Endothelial cell of umbilical vein (primary cell): Measurements from ENCODE around the gene NEU4. TPM values are rescaled to one million over a fixed set of nuclear protein-coding genes. Genes with fewer than 3 reads are reported as not detected.
A peak's percentile ranks its signal among the peaks of the same experiment; 100 is the strongest.

ENCODE experiments used
- BruUV-seq: library from RNA; stranded (reverse); fragments of 400-500 nt; replicated peaks from 2 replicates; lab custom pipeline; 2021; lab: Mats Ljungman, UMichigan
- CTCF ChIA-PET: fragments of 300-600, 350-600 bp; sonication (Branson Sonifier 250); formaldehyde crosslinking; loops from one replicate; lab custom pipeline; 2021; ENCODE audit warnings: antibody characterized with exemption, inconsistent platforms; lab: Charles Lee
- POLR2A ChIA-PET: fragments of 300-600, 350-600 bp; sonication (Branson Sonifier 250); formaldehyde crosslinking; loops from one replicate; lab custom pipeline; 2021; ENCODE audit warnings: antibody characterized with exemption, inconsistent platforms; lab: Charles Lee
- DNase-seq: peaks from one replicate; pipeline ENCODE4 v3.0.0-alpha.2; 2011; ENCODE audit warnings: low read depth, low spot score
- FAIRE-seq: peaks from 2 replicates; lab custom pipeline; 2011; peaks lifted over from hg19 to GRCh38; lab: Jason Lieb, UNC
- H2AFZ ChIP-seq: 2 replicates; pipeline ENCODE4 v1.6.0; 2012; ENCODE audit warnings: low read depth, low read length, control low read depth, inconsistent platforms
- H3K27ac ChIP-seq: 2 replicates; pipeline ENCODE4 v1.5.1; 2011; ENCODE audit warnings: low read depth, mild to moderate bottlenecking, control low read depth, low read length, moderate library complexity; ENCODE audit not compliant: insufficient read depth
- H3K27me3 ChIP-seq, 2 experiments: 2 replicates each; pipeline versions ENCODE4 v1.6.0 to v1.6.1; 2011; ENCODE audit warnings: low read length in 2 of 2, mixed read lengths in 1 of 2; ENCODE audit not compliant: control insufficient read depth in 2 of 2, insufficient read depth in 2 of 2
- H3K36me3 ChIP-seq, 2 experiments: 2 replicates in 1 of 2; 3 replicates in 1 of 2; pipeline ENCODE4 v1.5.1; 2011; ENCODE audit warnings: low read length in 2 of 2, mild to moderate bottlenecking in 1 of 2, moderate library complexity in 1 of 2; ENCODE audit not compliant: control insufficient read depth in 2 of 2, insufficient read depth in 2 of 2; ENCODE audit errors: extremely low read depth in 1 of 2
- H3K4me1 ChIP-seq: 3 replicates; pipeline ENCODE4 v1.5.1; 2011; ENCODE audit warnings: mild to moderate bottlenecking, low read length; ENCODE audit not compliant: control insufficient read depth, insufficient read depth; ENCODE audit errors: extremely low read depth
- H3K4me2 ChIP-seq: 2 replicates; pipeline ENCODE4 v1.6.1; 2011; ENCODE audit warnings: low read length, control low read depth, mixed read lengths; ENCODE audit not compliant: insufficient read depth
- H3K4me3 ChIP-seq, 3 experiments: fragments of 200-600 bp in 1 of 3; sonication (generic), shearing (Covaris generic) in 1 of 3; replicated peaks in 1 of 3; 2 replicates each; pipeline ENCODE4 v1.5.1; 2011 to 2016; ENCODE audit warnings: control low read depth in 3 of 3, low read length in 3 of 3, mild to moderate bottlenecking in 2 of 3, inconsistent platforms in 1 of 3, low read depth in 1 of 3, moderate library complexity in 1 of 3; ENCODE audit not compliant: insufficient read depth in 1 of 3
- H3K79me2 ChIP-seq: 2 replicates; pipeline ENCODE4 v1.6.0; 2012; ENCODE audit warnings: low read length, inconsistent platforms; ENCODE audit not compliant: control insufficient read depth, insufficient read depth
- H3K9ac ChIP-seq: replicated peaks from 2 replicates; pipeline ENCODE3; 2011; ENCODE audit warnings: low read length, control low read depth; ENCODE audit not compliant: insufficient read depth; ENCODE audit errors: extremely low read depth
- H3K9me1 ChIP-seq: replicated peaks from 3 replicates; pipeline ENCODE4 v1.6.0; 2011; ENCODE audit warnings: mild to moderate bottlenecking, low read length; ENCODE audit not compliant: control insufficient read depth, insufficient read depth; ENCODE audit errors: extremely low read depth
- H3K9me3 ChIP-seq: replicated peaks from 2 replicates; pipeline ENCODE4 v1.5.1; 2012; ENCODE audit warnings: low read length, inconsistent platforms; ENCODE audit not compliant: control insufficient read depth, insufficient read depth
- H4K20me1 ChIP-seq: replicated peaks from 2 replicates; pipeline ENCODE3; 2011; ENCODE audit warnings: mild to moderate bottlenecking, low read length; ENCODE audit not compliant: control insufficient read depth, insufficient read depth; ENCODE audit errors: extremely low read depth
- CTCF ChIP-seq, 2 donors: IDR thresholded peaks; 1 replicate in 1 of 2; 2 replicates in 1 of 2; pipeline ENCODE4 v1.5.1; 2011; ENCODE audit warnings: low read length in 2 of 2, mild to moderate bottlenecking in 2 of 2, moderate library complexity in 2 of 2, control low read depth in 1 of 2, inconsistent platforms in 1 of 2, low read depth in 1 of 2; ENCODE audit not compliant: insufficient read depth in 1 of 2; ENCODE audit errors: extremely low read depth in 1 of 2
- EZH2 ChIP-seq: IDR thresholded peaks from 2 replicates; pipeline ENCODE4 v1.6.1; 2012; ENCODE audit warnings: borderline replicate concordance, low read depth, mild to moderate bottlenecking, moderate library complexity, low read length, inconsistent platforms; ENCODE audit not compliant: severe bottlenecking
- FOS ChIP-seq: IDR thresholded peaks from 2 replicates; pipeline ENCODE4 v1.6.1; 2011; ENCODE audit warnings: mild to moderate bottlenecking, low read length, moderate library complexity, borderline replicate concordance; ENCODE audit not compliant: insufficient read depth
- JUN ChIP-seq: IDR thresholded peaks from 2 replicates; pipeline ENCODE4 v1.6.1; 2011; ENCODE audit warnings: borderline replicate concordance, low read depth; ENCODE audit not compliant: insufficient read length, insufficient read depth
- MAX ChIP-seq: IDR thresholded peaks from 2 replicates; pipeline ENCODE4 v1.6.1; 2011; ENCODE audit not compliant: insufficient read depth, insufficient read length
- MYC ChIP-seq: IDR thresholded peaks from one replicate; pipeline ENCODE4 v1.6.1; 2011; ENCODE audit warnings: mild to moderate bottlenecking, low read depth, low read length
- POLR2A ChIP-seq: IDR thresholded peaks from 2 replicates; pipeline ENCODE4 v1.6.1; 2012; ENCODE audit warnings: low read depth, mild to moderate bottlenecking, control low read depth, low read length
- POLR2AphosphoS5 ChIP-seq: IDR thresholded peaks from 2 replicates; pipeline ENCODE4 v1.6.1; 2012; ENCODE audit warnings: low read depth, mild to moderate bottlenecking, control low read depth, low read length, moderate library complexity; ENCODE audit not compliant: insufficient read depth
- dilution Hi-C: fragments of 300-500 bp; cut with MboI; formaldehyde crosslinking; loops from one replicate; pipeline ENCODE4 v1.15.0; 2019; ENCODE audit warnings: low sequenced_read_pairs; ENCODE audit not compliant: extremely low pct_ligation_motif_present
- intact Hi-C: fragments of 100-400 bp; cut with micrococcal nuclease; formaldehyde crosslinking; loops from one replicate; pipeline ENCODE4 v1.10.0; 2022
- polyA plus RNA-seq, 4 experiments: library from polyadenylated mRNA; depleted of rRNA in 3 of 4; stranded (reverse) in 3 of 4; unstranded in 1 of 4; fragments of >200 nt; gene quantifications; 2 replicates each; pipeline versions ENCODE4 v1.2.1 to v1.2.3, GENCODE V29; 2011 to 2012; ENCODE audit warnings: missing spikeins in 1 of 4
- total RNA-seq: library from RNA; stranded (reverse); gene quantifications from 2 replicates; pipeline ENCODE4 v1.2.3, GENCODE V29; 2021

The NEU4 gene
- total and polyA plus RNA-seq, 2 donors (not counting 3 experiments of a cell fraction or from before 2014, with no cell fraction given) = not detected

- no TSS peak for BruUV-seq
- Histone ChIP-seq H3K27ac (no peak overlapping the region), H3K36me3 (no peaks in the 10 kb centered on the region), H3K4me1 (no peaks in the 10 kb centered on the region), H4K20me1 (no peaks in the 10 kb centered on the region), H3K27me3 (peaks cover 0 to 6% of the 10 kb centered on the region in 2 experiments), H3K9ac (no peak overlapping the region), H3K9me1 (no peaks in the 10 kb centered on the region), H3K4me2 (no peak overlapping the region), H3K9me3 (no peaks in the 10 kb centered on the region), H3K4me3 (no peak overlapping the region), H3K79me2 (no peaks in the 10 kb centered on the region), H2AFZ (no peak overlapping the region)
- peak; percentile 68 for FAIRE-seq
- POLR2A ChIA-PET = no interaction called here
- no peak for TF ChIP-seq MYC
- TF ChIP-seq POLR2A = no peak
- no peak for TF ChIP-seq EZH2
- TF ChIP-seq JUN = no peak
- no peak for TF ChIP-seq CTCF (IDR thresholded peaks at IDR 0.05; ENCODE audit: extremely low read depth in 1 of 2, insufficient read depth in 1 of 2, low read depth in 1 of 2, low read length in 2 of 2)
- TF ChIP-seq FOS = no peak
- no peak for TF ChIP-seq POLR2AphosphoS5
- no peak for TF ChIP-seq MAX
- dilution Hi-C loops = no loop called here
- CTCF ChIA-PET = no interaction called here
- intact Hi-C loops = no loop called here
- DNase-seq = no peak
Observed at GRCh38 chr2:241865416-241865956, 56.5 kb downstream of the NEU4 start.
